Neural progenitor cell (in vitro differentiated cells): Measurements from ENCODE around the gene MMD.

Source experiments
- CTCF ChIP-seq: fragments of 200-600 bp; sonication (generic); IDR thresholded peaks from 2 replicates; pipeline ENCODE4 v1.5.1; 2017; ENCODE audit warnings: antibody characterized with exemption, mild to moderate bottlenecking
- EZH2 ChIP-seq: fragments of 200-600 bp; sonication (generic); IDR thresholded peaks from 2 replicates; pipeline ENCODE4 v1.6.1; 2017; ENCODE audit warnings: antibody characterized with exemption, mild to moderate bottlenecking, moderate library complexity
- EZH2phosphoT487 ChIP-seq: fragments of 200-600 bp; sonication (generic); IDR thresholded peaks from 2 replicates; pipeline ENCODE4 v1.6.1; 2017; ENCODE audit warnings: antibody characterized with exemption

GRCh38 chr17:55424893-55425540 lies 3.4 kb upstream of the MMD start:
- TF ChIP-seq CTCF = no peak
- no peak for TF ChIP-seq EZH2
- TF ChIP-seq EZH2phosphoT487 = no peak
